H9 (cell line): Measurements from ENCODE around the gene SLC23A1. TPM values are rescaled to one million over a fixed set of nuclear protein-coding genes. Genes with fewer than 3 reads are reported as not detected.

Experiments used
- DNase-seq: peaks from one replicate; pipeline ENCODE4 v3.0.0-alpha.2; 2017
- H2AFZ ChIP-seq: one replicate; pipeline ENCODE4 v1.6.1; 2013; ENCODE audit warnings: mild to moderate bottlenecking, low read length, control low read depth, moderate library complexity
- H2AK5ac ChIP-seq: 2 replicates; pipeline ENCODE4 v1.6.1; 2013; ENCODE audit warnings: low read length, control low read depth, mixed read lengths; ENCODE audit not compliant: insufficient read length
- H2BK120ac ChIP-seq: one replicate; pipeline ENCODE4 v1.6.1; 2013; ENCODE audit warnings: low read depth, mild to moderate bottlenecking, low read length, control low read depth, inconsistent platforms; ENCODE audit not compliant: poor library complexity, severe bottlenecking
- H2BK12ac ChIP-seq: 2 replicates; pipeline ENCODE4 v1.6.1; 2013; ENCODE audit warnings: low read length, control low read depth, mixed read lengths, low read depth; ENCODE audit not compliant: insufficient read length
- H2BK15ac ChIP-seq: 2 replicates; pipeline ENCODE4 v1.6.1; 2013; ENCODE audit warnings: low read depth, low read length, control low read depth
- H2BK20ac ChIP-seq: one replicate; pipeline ENCODE4 v1.6.1; 2013; ENCODE audit warnings: low read depth, mild to moderate bottlenecking, low read length, control low read depth, inconsistent platforms; ENCODE audit not compliant: poor library complexity, severe bottlenecking
- H2BK5ac ChIP-seq: 2 replicates; pipeline ENCODE4 v1.6.1; 2013; ENCODE audit warnings: low read length, control low read depth, mixed read lengths; ENCODE audit not compliant: insufficient read length
- H3K14ac ChIP-seq: 2 replicates; pipeline ENCODE4 v1.6.1; 2013; ENCODE audit warnings: low read length, control low read depth; ENCODE audit not compliant: insufficient read depth
- H3K18ac ChIP-seq: 2 replicates; pipeline ENCODE4 v1.6.1; 2013; ENCODE audit warnings: low read depth, mild to moderate bottlenecking, mixed read lengths, low read length, control low read depth; ENCODE audit not compliant: insufficient read length
- H3K23ac ChIP-seq: 2 replicates; pipeline ENCODE4 v1.6.1; 2013; ENCODE audit warnings: low read length, control low read depth, mixed read lengths, low read depth; ENCODE audit not compliant: insufficient read length
- H3K23me2 ChIP-seq: 2 replicates; pipeline ENCODE4 v1.6.1; 2013; ENCODE audit warnings: low read depth, mild to moderate bottlenecking, mixed read lengths, low read length, control low read depth; ENCODE audit not compliant: insufficient read length, poor library complexity, severe bottlenecking
- H3K27ac ChIP-seq: 2 replicates; pipeline ENCODE4 v1.5.1; 2013; ENCODE audit warnings: low read length, control low read depth, mixed read lengths, low read depth; ENCODE audit not compliant: insufficient read length
- H3K27me3 ChIP-seq: 2 replicates; pipeline ENCODE4 v1.6.1; 2013; ENCODE audit warnings: low read length, control low read depth, inconsistent platforms; ENCODE audit not compliant: insufficient read depth
- H3K4ac ChIP-seq: 2 replicates; pipeline ENCODE4 v1.6.1; 2013; ENCODE audit warnings: low read depth, mild to moderate bottlenecking, control low read depth, inconsistent platforms, low read length, moderate library complexity
- H3K4me1 ChIP-seq: 2 replicates; pipeline ENCODE4 v1.6.1; 2013; ENCODE audit warnings: low read length, control low read depth, inconsistent platforms; ENCODE audit not compliant: insufficient read depth
- H3K4me2 ChIP-seq: 2 replicates; pipeline ENCODE4 v1.6.1; 2013; ENCODE audit warnings: low read length, control low read depth, mixed read lengths; ENCODE audit not compliant: insufficient read length, insufficient read depth
- H3K56ac ChIP-seq: 2 replicates; pipeline ENCODE4 v1.6.1; 2013; ENCODE audit warnings: low read depth, mild to moderate bottlenecking, mixed read lengths, low read length, control low read depth; ENCODE audit not compliant: insufficient read length
- H3K79me1 ChIP-seq: 2 replicates; pipeline ENCODE4 v1.6.1; 2013; ENCODE audit warnings: low read depth, mild to moderate bottlenecking, moderate library complexity, low read length, control low read depth, inconsistent platforms; ENCODE audit not compliant: insufficient read depth, poor library complexity, severe bottlenecking
- H3K79me2 ChIP-seq: 2 replicates; pipeline ENCODE4 v1.6.1; 2013; ENCODE audit warnings: low read length, control low read depth, inconsistent platforms; ENCODE audit not compliant: insufficient read depth
- H3K9ac ChIP-seq: 2 replicates; pipeline ENCODE4 v1.6.1; 2013; ENCODE audit warnings: low read length, control low read depth, mixed read lengths; ENCODE audit not compliant: insufficient read length; ENCODE audit errors: extremely low read depth
- H3K9me3 ChIP-seq: one replicate; pipeline ENCODE4 v1.6.1; 2013; ENCODE audit warnings: low read depth, low read length, inconsistent platforms; ENCODE audit not compliant: control insufficient read depth
- H3T11ph ChIP-seq: one replicate; pipeline ENCODE4 v1.6.1; 2013; ENCODE audit warnings: mild to moderate bottlenecking, low read length, control low read depth, inconsistent platforms
- H4K20me1 ChIP-seq: one replicate; pipeline ENCODE4 v1.6.1; 2013; ENCODE audit not compliant: control insufficient read depth, insufficient read length, insufficient read depth
- H4K5ac ChIP-seq: 2 replicates; pipeline ENCODE4 v1.6.1; 2013; ENCODE audit warnings: low read depth, mild to moderate bottlenecking, mixed read lengths, low read length, control low read depth; ENCODE audit not compliant: insufficient read length
- H4K8ac ChIP-seq: replicated peaks from 2 replicates; pipeline ENCODE4 v1.6.1; 2013; ENCODE audit warnings: low read length, control low read depth, mixed read lengths, low read depth; ENCODE audit not compliant: insufficient read length
- H4K91ac ChIP-seq: 2 replicates; pipeline ENCODE4 v1.6.1; 2013; ENCODE audit warnings: low read depth, mild to moderate bottlenecking, moderate library complexity, mixed read lengths, low read length, control low read depth; ENCODE audit not compliant: insufficient read length
- H3K27ac Mint-ChIP-seq, 3 experiments: 2 replicates in 2 of 3; 3 replicates in 1 of 3; pipeline ENCODE4 v1.8.0; 2020 to 2021; ENCODE audit warnings: mixed read lengths in 3 of 3, mild to moderate bottlenecking in 1 of 3, moderate library complexity in 1 of 3
- H3K27me3 Mint-ChIP-seq: 2 replicates; pipeline ENCODE4 v1.8.0; 2021; ENCODE audit warnings: low read depth, mild to moderate bottlenecking, moderate library complexity, mixed read lengths
- H3K36me3 Mint-ChIP-seq, 3 experiments: 2 replicates in 2 of 3; 3 replicates in 1 of 3; pipeline ENCODE4 v1.8.0; 2020 to 2021; ENCODE audit warnings: low read depth in 3 of 3, mixed read lengths in 3 of 3; ENCODE audit not compliant: insufficient read depth in 1 of 3
- H3K4me1 Mint-ChIP-seq, 2 experiments: 2 replicates each; pipeline ENCODE4 v1.8.0; 2020; ENCODE audit warnings: mixed read lengths in 2 of 2
- H3K4me3 Mint-ChIP-seq, 2 experiments: 2 replicates in 1 of 2; 3 replicates in 1 of 2; pipeline ENCODE4 v1.8.0; 2020 to 2021; ENCODE audit warnings: mild to moderate bottlenecking in 2 of 2, mixed read lengths in 2 of 2, moderate library complexity in 1 of 2
- H3K9me3 Mint-ChIP-seq, 2 experiments: 2 replicates in 1 of 2; 3 replicates in 1 of 2; pipeline ENCODE4 v1.8.0; 2020; ENCODE audit warnings: mild to moderate bottlenecking in 2 of 2, mixed read lengths in 2 of 2, moderate library complexity in 1 of 2
- WGBS: extraction: QIAGEN DNeasy Blood & Tissue Kit; methylation state at CpG from one replicate; pipeline ENCODE4 v1.1.7; 2013; ENCODE audit warnings: missing lambda C conversion rate, low lambda C conversion rate, mixed read lengths; ENCODE audit not compliant: insufficient read length; ENCODE audit errors: extremely low coverage; 5-methylcytosine and 5-hydroxymethylcytosine counted together
- total RNA-seq: library from RNA; stranded (reverse); gene quantifications from 2 replicates; pipeline ENCODE4 v1.2.1, GENCODE V29; 2021
- TF ChIP-seq, protein P1 (sequence below): fragments of 200-600 bp; sonication (generic); conservative IDR thresholded peaks from 3 replicates; pipeline ENCODE4 v1.8.0; 2021; ENCODE audit warnings: antibody characterized with exemption, mild to moderate bottlenecking

The SLC23A1 gene
- total RNA-seq, 1 experiment from 2014 or later, result not detected

DNA sequence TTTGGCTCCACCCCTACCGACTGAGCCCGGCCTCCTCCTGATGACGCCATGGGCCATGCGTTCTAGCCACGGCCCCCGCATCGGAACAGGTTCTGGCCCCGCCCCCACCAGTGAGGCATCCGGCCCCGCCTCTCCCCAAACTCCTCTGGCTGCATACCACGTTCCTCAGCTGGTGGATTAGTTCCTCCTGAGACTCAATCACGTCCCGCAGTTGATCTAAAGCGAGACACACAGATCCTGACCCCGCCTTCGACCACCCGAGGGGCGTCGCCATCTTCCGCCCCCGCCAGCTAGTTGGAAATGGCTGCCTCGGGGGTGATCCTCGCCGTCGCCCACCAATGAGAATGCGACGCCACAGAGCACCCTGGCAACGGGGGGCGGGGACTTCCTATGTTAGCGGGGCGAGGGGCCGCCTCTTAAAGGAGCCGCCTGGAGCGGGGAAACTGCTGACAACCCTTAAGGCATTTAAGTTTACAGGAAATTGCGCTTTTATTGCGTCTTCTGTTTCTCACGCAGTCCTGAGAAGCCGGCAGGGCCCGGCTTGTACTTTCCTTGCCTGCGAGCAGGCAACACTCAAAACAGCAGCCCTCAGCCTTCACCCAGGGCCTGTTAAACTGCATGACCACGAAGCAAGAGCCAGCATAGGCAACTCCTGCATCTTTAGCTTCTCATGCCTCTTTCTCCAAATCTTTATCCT, 20.8 kb upstream of the SLC23A1 start, which contains the start of gene SPATA24:
Gene SPATA24 (minus strand): TSS at position 303 of the 697 bp plus-strand sequence. CDS start 29 bp downstream, at position 274.
- Histone ChIP-seq H2AK5ac (no peak within 1 kb of the TSS), H3K18ac (peak within 1 kb of the TSS; percentile 98), H4K91ac (no peak within 1 kb of the TSS), H3K23ac (no peak within 1 kb of the TSS), H2BK12ac (no peak within 1 kb of the TSS), H3K14ac (peak within 1 kb of the TSS; percentile 98), H4K8ac (no peak within 1 kb of the TSS), H4K20me1 (no peaks in the 10 kb centered on the region), H3K9me3 (no peaks in the 10 kb centered on the region), H3K23me2 (no peaks in the 10 kb centered on the region), H2BK120ac (no peak within 1 kb of the TSS), H2AFZ (peak within 1 kb of the TSS; percentile 51), H3K56ac (no peak within 1 kb of the TSS), H3K4ac (no peak within 1 kb of the TSS), H3K27ac (peak within 1 kb of the TSS; percentile 79), H2BK5ac (no peak within 1 kb of the TSS), H3K79me2 (no peaks in the 10 kb centered on the region), H3K9ac (peak within 1 kb of the TSS; percentile 77), H3K4me2 (peak within 1 kb of the TSS; percentile 74), H3K27me3 (no peaks in the 10 kb centered on the region), H3K79me1 (no peaks in the 10 kb centered on the region), H3T11ph (no peak within 1 kb of the TSS), H2BK20ac (no peak within 1 kb of the TSS), H2BK15ac (no peak within 1 kb of the TSS), H3K4me1 (peaks cover 2% of the 10 kb centered on the region; the same call in 1 of the 2 replicates), H4K5ac (no peak within 1 kb of the TSS)
- peaks cover 16 to 20% of the 10 kb centered on the region in 2 experiments for H3K4me1 Mint-ChIP-seq
- peaks cover 2% of the 10 kb centered on the region; the same call in 1 of the 2 replicates for H3K27me3 Mint-ChIP-seq
- DNase-seq, result peak; percentile 98
- TF ChIP-seq, protein P1, sequence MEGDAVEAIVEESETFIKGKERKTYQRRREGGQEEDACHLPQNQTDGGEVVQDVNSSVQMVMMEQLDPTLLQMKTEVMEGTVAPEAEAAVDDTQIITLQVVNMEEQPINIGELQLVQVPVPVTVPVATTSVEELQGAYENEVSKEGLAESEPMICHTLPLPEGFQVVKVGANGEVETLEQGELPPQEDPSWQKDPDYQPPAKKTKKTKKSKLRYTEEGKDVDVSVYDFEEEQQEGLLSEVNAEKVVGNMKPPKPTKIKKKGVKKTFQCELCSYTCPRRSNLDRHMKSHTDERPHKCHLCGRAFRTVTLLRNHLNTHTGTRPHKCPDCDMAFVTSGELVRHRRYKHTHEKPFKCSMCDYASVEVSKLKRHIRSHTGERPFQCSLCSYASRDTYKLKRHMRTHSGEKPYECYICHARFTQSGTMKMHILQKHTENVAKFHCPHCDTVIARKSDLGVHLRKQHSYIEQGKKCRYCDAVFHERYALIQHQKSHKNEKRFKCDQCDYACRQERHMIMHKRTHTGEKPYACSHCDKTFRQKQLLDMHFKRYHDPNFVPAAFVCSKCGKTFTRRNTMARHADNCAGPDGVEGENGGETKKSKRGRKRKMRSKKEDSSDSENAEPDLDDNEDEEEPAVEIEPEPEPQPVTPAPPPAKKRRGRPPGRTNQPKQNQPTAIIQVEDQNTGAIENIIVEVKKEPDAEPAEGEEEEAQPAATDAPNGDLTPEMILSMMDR, result no peak
- H3K27ac Mint-ChIP-seq, result peak within 1 kb of the TSS; percentile 99 to 100 (median 100)
- H3K36me3 Mint-ChIP-seq, result peaks cover 4 to 20% (median 16%) of the 10 kb centered on the region in 3 experiments
- H3K9me3 Mint-ChIP-seq, result no peaks in the 10 kb centered on the region
- peak within 1 kb of the TSS; percentile 91 to 94 for H3K4me3 Mint-ChIP-seq
- WGBS, result no CpG with 5 or more reads among the region's 41 CpGs
